Parathyroid adenoma (tissue), 2 donors: ENCODE measurements around the gene G2E3.

Experiments used
- H2AFZ ChIP-seq: fragments of 300-600 bp; sonication (generic); one replicate; pipeline ENCODE4 v1.7.0; 2017; ENCODE audit warnings: antibody characterized with exemption, mild to moderate bottlenecking
- H3K27ac ChIP-seq: fragments of 300-600 bp; sonication (generic); one replicate; pipeline ENCODE4 v1.7.0; 2017
- H3K27me3 ChIP-seq: fragments of 300-600 bp; sonication (generic); one replicate; pipeline ENCODE4 v1.7.0; 2017; ENCODE audit warnings: low read length; ENCODE audit not compliant: control insufficient read depth, insufficient read depth
- H3K36me3 ChIP-seq: fragments of 300-600 bp; sonication (generic); one replicate; pipeline ENCODE4 v1.7.0; 2017; ENCODE audit warnings: low read length; ENCODE audit not compliant: control insufficient read depth, insufficient read depth
- H3K4me1 ChIP-seq: fragments of 300-600 bp; sonication (generic); one replicate; pipeline ENCODE4 v1.7.0; 2017; ENCODE audit warnings: control low read depth
- H3K4me2 ChIP-seq: fragments of 300-600 bp; sonication (generic); one replicate; pipeline ENCODE4 v1.7.0; 2017; ENCODE audit warnings: low read length
- H3K4me3 ChIP-seq: fragments of 300-600 bp; sonication (generic); one replicate; pipeline ENCODE4 v1.7.0; 2017; ENCODE audit warnings: low read depth, low read length
- H3K79me2 ChIP-seq: fragments of 300-600 bp; sonication (generic); one replicate; pipeline ENCODE4 v1.7.0; 2017; ENCODE audit warnings: control low read depth
- H3K9ac ChIP-seq: fragments of 300-600 bp; sonication (generic); one replicate; pipeline ENCODE4 v1.7.0; 2017; ENCODE audit warnings: mild to moderate bottlenecking
- H3K9me3 ChIP-seq: fragments of 300-600 bp; sonication (generic); one replicate; pipeline ENCODE4 v1.7.0; 2017; ENCODE audit warnings: low read length; ENCODE audit not compliant: control insufficient read depth
- TF ChIP-seq, protein P1 (sequence below): fragments of 300-600 bp; sonication (generic); IDR thresholded peaks from one replicate; pipeline ENCODE4 v1.7.0; 2017; ENCODE audit warnings: antibody characterized with exemption, mild to moderate bottlenecking
- donor health status: primary hyperparathyroidism.

The G2E3 gene

DNA sequence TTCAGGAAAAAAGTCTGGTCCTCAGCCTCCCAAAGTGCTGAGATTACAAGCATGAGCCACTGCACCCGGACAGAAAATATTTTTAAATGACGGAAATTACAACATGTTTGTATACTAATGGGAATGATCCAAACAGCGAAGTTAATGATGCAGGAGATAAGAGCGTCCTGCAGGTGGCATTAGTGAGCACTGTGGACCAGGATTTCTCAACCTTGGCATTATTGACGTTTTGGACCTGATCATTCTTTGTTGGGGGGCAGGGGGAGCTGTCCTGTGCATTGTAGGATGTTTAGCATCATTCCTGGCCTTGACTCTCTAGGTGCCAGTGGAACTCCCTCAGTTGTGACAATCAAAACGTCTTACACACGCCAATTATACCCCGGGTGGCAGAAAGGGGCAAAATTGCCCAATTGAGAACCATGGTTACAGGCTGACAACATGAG is 97.3 kb downstream of the G2E3 start:
- Histone ChIP-seq H3K9me3 (no peaks in the 10 kb centered on the region), H3K27me3 (no peaks in the 10 kb centered on the region), H3K27ac (no peak overlapping the region), H3K9ac (no peak overlapping the region), H3K4me3 (no peak overlapping the region), H3K4me2 (no peak overlapping the region), H3K4me1 (no peaks in the 10 kb centered on the region), H2AFZ (no peak overlapping the region), H3K36me3 (no peaks in the 10 kb centered on the region), H3K79me2 (no peaks in the 10 kb centered on the region)
- TF ChIP-seq, protein P1, sequence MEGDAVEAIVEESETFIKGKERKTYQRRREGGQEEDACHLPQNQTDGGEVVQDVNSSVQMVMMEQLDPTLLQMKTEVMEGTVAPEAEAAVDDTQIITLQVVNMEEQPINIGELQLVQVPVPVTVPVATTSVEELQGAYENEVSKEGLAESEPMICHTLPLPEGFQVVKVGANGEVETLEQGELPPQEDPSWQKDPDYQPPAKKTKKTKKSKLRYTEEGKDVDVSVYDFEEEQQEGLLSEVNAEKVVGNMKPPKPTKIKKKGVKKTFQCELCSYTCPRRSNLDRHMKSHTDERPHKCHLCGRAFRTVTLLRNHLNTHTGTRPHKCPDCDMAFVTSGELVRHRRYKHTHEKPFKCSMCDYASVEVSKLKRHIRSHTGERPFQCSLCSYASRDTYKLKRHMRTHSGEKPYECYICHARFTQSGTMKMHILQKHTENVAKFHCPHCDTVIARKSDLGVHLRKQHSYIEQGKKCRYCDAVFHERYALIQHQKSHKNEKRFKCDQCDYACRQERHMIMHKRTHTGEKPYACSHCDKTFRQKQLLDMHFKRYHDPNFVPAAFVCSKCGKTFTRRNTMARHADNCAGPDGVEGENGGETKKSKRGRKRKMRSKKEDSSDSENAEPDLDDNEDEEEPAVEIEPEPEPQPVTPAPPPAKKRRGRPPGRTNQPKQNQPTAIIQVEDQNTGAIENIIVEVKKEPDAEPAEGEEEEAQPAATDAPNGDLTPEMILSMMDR = peak; percentile 75

GRCh38 chr14:30657050-30657449 is 98.1 kb downstream of the G2E3 start:
- H3K4me3 ChIP-seq = no peak overlapping the region
- H3K9ac ChIP-seq = no peak overlapping the region
- peak overlapping the region; percentile 1 for H3K27ac ChIP-seq
- TF ChIP-seq, protein P1 = no peak
- H2AFZ ChIP-seq = no peak overlapping the region
- H3K27me3 ChIP-seq = no peaks in the 10 kb centered on the region
- H3K4me2 ChIP-seq = no peak overlapping the region
- no peaks in the 10 kb centered on the region for H3K36me3 ChIP-seq
- H3K9me3 ChIP-seq = no peaks in the 10 kb centered on the region
- H3K4me1 ChIP-seq = no peaks in the 10 kb centered on the region
- H3K79me2 ChIP-seq = peaks cover under 1% of the 10 kb centered on the region

GRCh38 chr14:30657606-30658163 is 98.7 kb downstream of the G2E3 start:
- no peak overlapping the region for H3K27ac ChIP-seq
- no peak overlapping the region for H3K9ac ChIP-seq
- TF ChIP-seq, protein P1 = peak; percentile 37
- H3K4me2 ChIP-seq = no peak overlapping the region
- no peak overlapping the region for H3K4me3 ChIP-seq
- no peak overlapping the region for H2AFZ ChIP-seq
- H3K36me3 ChIP-seq = no peaks in the 10 kb centered on the region
- H3K4me1 ChIP-seq = no peaks in the 10 kb centered on the region
- no peaks in the 10 kb centered on the region for H3K9me3 ChIP-seq
- no peaks in the 10 kb centered on the region for H3K27me3 ChIP-seq
- H3K79me2 ChIP-seq = peaks cover 2% of the 10 kb centered on the region

- no peak overlapping the region for H3K4me2 ChIP-seq
- no peaks in the 10 kb centered on the region for H3K27me3 ChIP-seq
- TF ChIP-seq, protein P1 = no peak
- no peaks in the 10 kb centered on the region for H3K36me3 ChIP-seq
- no peak overlapping the region for H2AFZ ChIP-seq
- no peak overlapping the region for H3K27ac ChIP-seq
- peaks cover 4% of the 10 kb centered on the region for H3K79me2 ChIP-seq
- H3K9me3 ChIP-seq = no peaks in the 10 kb centered on the region
- H3K9ac ChIP-seq = no peak overlapping the region
- no peaks in the 10 kb centered on the region for H3K4me1 ChIP-seq
- H3K4me3 ChIP-seq = no peak overlapping the region
Observed at GRCh38 chr14:30658645-30659044, 99.7 kb downstream of the G2E3 start.

DNA sequence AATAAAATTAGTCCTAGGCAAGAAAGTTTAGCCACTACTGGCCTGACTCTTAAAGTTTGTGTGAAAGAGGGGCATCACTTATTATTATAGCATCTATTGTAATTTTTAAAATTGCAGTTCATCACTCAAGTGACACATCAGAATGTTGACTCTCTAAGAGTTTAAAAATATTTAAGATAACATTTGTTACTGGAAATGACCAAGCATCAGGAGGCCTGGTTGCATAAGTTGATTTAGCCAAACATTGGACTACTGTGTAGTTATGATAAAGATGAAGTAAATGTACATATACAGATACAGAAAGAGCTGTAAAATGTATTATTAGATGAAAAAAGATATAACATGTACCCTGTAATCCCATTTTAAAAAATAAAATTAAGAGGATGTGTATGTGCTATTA is 110.6 kb downstream of the G2E3 start:
- Histone ChIP-seq H3K9me3 (no peaks in the 10 kb centered on the region), H3K9ac (no peak overlapping the region), H3K27me3 (no peaks in the 10 kb centered on the region), H3K79me2 (no peaks in the 10 kb centered on the region), H3K4me3 (no peak overlapping the region), H3K4me2 (no peak overlapping the region), H3K36me3 (no peaks in the 10 kb centered on the region), H2AFZ (no peak overlapping the region), H3K4me1 (no peaks in the 10 kb centered on the region), H3K27ac (no peak overlapping the region)
- TF ChIP-seq, protein P1 = no peak
